Lower leg skin (tissue), 3 donors: ENCODE data around the gene CNTNAP4.

Source experiments
- CTCF ChIP-seq, 3 donors: fragments of 450-650 bp; IDR thresholded peaks; one replicate each; pipeline ENCODE4 v1.5.1; 2016; ENCODE audit warnings: antibody characterized with exemption in 3 of 3, mild to moderate bottlenecking in 3 of 3, moderate library complexity in 2 of 3
- POLR2A ChIP-seq, 2 donors: fragments of 450-650 bp; IDR thresholded peaks; one replicate each; pipeline ENCODE4 v1.6.1; 2016 to 2017; ENCODE audit warnings: antibody characterized with exemption in 2 of 2, mild to moderate bottlenecking in 1 of 2, moderate library complexity in 1 of 2

- TF ChIP-seq POLR2A (IDR thresholded peaks at IDR 0.05) (no peak), CTCF (IDR thresholded peaks at IDR 0.05) (no peak)
Observed at GRCh38 chr16:76246587-76246986, 30.6 kb upstream of the CNTNAP4 start.
